Activated T-cell treated with anti-CD3 and anti-CD28 coated beads, Interleukin-2, amount 50 U/mL, for 1 hour (primary cell): ENCODE data around the gene ICE2.

Source experiments
- DNase-seq: peaks from one replicate; pipeline ENCODE4 v3.0.0-alpha.2; 2020

Gene ICE2, protein sequence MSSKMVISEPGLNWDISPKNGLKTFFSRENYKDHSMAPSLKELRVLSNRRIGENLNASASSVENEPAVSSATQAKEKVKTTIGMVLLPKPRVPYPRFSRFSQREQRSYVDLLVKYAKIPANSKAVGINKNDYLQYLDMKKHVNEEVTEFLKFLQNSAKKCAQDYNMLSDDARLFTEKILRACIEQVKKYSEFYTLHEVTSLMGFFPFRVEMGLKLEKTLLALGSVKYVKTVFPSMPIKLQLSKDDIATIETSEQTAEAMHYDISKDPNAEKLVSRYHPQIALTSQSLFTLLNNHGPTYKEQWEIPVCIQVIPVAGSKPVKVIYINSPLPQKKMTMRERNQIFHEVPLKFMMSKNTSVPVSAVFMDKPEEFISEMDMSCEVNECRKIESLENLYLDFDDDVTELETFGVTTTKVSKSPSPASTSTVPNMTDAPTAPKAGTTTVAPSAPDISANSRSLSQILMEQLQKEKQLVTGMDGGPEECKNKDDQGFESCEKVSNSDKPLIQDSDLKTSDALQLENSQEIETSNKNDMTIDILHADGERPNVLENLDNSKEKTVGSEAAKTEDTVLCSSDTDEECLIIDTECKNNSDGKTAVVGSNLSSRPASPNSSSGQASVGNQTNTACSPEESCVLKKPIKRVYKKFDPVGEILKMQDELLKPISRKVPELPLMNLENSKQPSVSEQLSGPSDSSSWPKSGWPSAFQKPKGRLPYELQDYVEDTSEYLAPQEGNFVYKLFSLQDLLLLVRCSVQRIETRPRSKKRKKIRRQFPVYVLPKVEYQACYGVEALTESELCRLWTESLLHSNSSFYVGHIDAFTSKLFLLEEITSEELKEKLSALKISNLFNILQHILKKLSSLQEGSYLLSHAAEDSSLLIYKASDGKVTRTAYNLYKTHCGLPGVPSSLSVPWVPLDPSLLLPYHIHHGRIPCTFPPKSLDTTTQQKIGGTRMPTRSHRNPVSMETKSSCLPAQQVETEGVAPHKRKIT

DNA sequence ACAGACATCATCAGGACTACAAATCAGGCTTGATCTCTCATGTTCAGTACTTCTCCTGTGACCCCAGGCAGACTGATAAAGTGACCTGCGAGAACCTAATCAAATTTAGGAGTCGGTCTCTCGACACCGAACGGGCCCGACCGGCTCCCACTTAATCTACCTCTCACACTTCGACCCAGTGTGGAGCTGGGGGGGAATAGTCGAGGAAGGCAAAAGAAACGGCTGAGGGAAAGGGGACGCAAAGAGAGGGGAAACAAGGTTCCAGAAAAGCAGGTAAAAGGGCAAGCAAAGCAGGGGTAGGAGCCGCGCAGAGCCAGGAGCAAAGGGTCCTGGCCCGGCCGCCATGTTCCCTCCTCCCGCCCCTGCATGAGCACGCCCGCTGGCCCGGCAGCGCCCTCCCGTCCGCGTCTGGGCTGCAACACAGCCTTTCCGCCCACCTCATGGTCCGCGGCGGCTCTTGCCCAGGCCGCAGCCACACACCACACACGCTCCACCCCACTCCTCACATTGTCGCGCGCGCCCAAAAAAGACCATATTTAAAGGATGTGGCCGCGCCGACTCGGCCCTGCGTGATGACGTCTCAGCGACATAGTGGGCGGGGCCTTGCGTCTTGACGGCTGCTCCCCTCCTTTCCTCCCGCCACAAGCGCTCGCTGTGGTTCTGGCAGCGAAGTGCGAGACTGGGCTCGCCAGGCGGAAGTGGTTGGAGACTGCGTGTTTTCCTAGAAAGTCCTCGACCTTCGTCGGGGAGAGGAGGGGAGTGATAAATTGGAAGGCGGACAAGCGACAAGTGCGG is at the start of gene ICE2:
ICE2 (minus strand) TSS at position 577 of the 795 bp plus-strand sequence. CDS start 1,165 bp downstream, outside the sequence.
- peak; percentile 96 for DNase-seq

DNA sequence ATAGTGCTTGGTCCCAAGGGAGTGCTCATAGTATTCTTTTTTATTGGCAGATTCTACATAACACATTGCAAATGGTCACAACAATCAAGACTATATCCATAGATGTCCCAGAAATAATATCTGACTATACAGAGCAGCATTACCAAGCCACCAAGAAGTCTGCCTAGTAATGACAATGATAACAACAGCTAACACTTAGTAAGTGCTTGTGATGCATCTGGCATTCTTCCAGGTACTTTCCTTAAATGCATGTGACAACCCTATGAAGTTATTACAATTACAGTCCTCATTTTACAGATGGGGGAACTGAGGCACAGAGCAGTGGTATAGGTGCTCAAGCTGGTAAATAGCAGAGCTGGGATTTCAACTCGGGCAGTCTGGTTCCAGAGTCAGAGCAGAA is 49.6 kb upstream of the ICE2 start:
- DNase-seq: no peak

DNA sequence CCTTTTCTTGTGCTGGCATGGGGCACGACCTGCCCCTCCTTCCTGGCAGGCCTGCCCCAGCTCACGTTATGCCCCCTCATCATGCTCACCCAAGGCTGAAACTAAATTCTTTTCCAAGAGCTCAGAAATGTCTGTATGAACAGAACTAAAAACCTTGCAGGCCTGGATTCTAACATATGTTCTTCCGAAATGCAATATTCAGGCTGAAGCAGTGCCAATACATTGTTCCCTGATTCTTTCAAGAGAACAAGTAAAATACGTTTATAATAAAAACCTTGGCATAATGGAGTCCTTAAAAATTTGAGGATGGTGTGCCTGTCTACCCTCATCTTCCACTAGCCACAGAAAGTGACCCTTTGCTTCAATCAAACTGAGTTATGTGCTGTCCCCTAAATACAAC is 48.5 kb upstream of the ICE2 start:
- DNase-seq: no peak

DNA sequence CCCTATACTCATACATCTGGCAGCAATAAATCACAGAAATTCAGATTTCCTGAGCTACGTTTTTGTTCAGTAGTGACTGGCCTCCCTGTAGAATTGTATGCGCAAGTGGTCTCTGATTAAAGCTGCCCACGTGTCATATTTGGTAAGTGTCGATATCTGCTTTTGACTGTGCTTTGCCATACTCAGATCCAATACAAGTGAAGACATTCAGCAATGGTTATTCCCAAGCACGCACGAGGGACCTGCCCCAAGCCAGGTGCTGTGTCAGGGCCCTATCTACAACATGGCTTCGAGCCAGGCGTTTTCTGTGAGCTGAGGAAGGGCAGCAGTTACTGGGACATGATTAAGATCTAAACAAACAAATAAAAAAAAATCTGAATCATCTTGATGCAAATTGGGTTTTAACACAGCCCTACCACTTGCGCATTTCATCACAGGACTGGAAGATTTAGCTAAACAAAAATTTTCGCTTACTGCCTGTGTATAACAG is 47.2 kb upstream of the ICE2 start:
- DNase-seq: no peak

DNA sequence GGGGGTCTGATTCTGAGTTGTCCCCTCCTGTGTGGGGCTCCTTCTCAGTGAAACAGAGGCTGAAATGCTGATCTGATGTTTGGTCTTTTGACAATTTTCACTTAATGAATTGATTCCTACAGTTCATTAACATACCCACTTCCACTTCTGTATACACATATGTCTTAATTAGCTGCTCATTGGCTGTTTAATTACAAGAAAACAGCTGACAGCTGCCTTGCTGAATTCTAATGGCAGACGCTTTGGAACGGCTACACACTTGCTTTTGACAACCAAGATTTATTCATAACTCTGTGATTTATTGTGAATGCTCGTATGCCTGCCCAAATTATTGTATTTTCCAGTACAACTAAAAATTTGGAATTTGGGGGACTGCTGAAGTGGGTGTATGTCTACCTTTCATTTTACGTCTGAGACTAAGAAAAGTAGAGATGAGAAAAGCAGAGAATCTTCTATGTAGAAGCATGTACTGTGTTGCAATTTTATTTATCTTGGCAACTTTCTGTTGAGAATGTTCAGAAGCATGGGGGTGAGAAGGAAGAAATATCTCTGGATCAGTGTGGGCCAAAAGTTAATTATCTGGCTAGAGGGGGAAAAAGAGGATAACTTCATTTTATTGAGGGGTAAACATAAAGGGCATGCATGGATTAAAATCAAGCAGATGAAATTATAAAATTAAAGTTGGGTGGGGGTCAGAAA is 46.5 kb upstream of the ICE2 start:
- DNase-seq: no peak

DNA sequence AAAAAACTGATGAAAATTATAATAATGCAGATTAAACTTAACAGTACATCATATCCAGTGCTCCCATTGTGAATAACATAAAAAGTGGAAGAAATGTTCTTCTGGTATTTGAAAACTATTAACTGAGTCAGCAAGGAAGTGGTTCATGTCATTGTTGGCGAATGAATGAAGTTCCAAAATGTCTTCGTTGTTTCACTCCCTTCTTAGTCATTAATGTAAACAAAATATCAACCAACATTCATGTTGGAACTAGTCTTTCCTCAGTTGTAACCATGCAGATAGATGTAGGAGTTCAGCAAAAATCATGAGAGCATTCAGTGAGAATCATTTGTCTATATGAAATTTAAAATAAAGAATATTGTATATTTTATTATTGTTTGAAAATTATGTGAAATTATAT is 44.1 kb upstream of the ICE2 start:
- DNase-seq: no peak

DNA sequence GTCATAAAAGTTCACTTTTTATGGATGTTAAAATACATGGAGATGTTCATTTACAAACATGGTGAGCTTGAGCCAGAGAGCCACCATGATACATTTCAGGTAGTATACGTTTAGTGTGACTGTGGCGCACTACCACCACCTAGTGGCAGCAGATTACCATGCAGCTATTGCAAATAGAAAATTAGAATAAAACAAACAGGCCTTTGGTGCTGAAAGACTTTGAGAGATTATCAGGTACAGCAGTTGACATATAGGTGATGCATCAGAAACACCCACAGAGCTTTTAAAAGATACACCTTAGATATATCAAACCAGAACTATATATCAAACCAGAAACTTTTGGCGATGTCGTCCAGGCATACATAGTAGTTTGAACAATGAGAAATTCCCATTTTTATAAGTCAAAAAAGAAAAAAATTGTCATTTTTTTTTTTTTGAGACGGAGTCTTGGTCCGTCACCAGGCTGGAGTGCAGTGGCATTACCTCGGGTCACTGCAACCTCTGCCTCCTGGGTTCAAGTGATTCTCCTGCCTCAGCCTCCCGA is 42.0 kb upstream of the ICE2 start:
- peak; percentile 77 for DNase-seq

DNA sequence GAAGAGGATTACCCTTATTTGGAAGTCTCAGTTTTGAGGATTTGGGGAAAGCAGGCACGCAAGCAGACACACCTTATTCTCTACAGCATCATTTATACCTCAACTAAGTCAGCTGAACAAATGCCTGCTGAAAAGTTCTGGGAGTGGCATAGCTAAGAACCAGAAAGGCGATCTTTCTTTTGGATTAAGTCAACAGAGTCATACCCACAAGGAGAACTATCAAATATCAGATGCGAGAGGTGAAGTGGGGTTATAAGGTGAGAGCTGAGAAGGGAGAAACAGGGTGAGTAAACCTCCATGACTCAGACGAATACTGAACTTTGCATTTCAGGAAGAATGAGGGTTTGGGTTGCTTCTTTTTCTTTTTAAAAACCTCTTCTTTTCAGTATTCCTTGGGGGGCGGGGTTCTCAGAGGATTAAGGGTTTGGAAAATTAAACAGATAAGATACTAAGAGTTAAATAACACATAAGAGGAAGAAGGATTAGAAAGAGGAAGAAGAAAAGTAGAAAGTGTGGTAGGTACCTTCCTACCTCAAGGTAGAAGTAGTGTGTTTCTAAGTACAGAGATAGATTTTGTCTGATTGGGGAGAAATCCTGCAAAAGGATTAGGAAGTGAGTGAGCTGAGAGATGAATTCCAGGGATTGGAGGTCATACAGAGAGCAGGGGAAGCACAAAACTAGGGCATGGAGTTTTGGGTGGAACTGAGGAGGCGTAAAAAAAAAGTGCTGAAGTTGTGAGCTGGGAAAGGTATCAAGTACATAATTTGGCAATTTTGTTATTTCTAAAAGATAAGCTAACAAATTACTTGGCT is 41.3 kb upstream of the ICE2 start:
- DNase-seq: no peak

DNA sequence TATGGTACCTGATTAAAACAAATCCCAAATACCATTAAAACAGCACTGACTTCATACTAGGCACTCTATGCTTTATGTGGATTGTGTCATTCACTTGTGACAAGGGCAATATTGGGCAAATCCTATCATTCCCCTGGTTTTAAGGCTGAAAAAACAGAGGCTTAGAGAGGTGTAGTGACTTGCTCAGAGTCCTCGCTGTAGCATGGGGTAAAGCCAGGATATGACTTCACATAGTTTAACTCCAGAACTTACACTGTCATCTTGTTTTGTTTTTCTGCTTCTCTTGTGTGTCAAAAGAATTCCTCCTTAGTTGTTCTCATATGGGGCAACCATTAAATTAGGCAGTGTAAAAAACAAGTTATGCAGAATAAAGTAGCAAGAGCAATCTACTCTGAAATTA is 40.3 kb upstream of the ICE2 start:
- no peak for DNase-seq

DNA sequence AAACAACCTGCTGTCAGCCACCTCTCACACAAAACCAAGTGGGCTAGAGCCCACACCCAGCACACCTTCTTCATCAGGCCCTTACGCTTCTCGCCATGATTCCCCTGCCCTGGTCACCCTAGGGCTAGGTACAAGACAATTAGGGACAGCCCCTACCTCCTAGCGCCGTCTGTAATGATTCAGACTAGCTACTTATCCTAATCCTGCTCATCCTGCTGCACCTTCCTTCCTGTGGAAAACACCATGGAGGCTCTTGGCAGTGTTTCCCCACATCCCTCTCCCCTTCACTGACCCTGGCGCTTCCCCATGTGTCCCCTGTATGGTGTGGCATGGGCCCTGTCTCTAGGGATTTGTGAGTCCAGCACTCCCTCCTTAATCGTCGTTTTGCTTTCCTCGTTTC is 39.6 kb upstream of the ICE2 start:
- DNase-seq: no peak

DNA sequence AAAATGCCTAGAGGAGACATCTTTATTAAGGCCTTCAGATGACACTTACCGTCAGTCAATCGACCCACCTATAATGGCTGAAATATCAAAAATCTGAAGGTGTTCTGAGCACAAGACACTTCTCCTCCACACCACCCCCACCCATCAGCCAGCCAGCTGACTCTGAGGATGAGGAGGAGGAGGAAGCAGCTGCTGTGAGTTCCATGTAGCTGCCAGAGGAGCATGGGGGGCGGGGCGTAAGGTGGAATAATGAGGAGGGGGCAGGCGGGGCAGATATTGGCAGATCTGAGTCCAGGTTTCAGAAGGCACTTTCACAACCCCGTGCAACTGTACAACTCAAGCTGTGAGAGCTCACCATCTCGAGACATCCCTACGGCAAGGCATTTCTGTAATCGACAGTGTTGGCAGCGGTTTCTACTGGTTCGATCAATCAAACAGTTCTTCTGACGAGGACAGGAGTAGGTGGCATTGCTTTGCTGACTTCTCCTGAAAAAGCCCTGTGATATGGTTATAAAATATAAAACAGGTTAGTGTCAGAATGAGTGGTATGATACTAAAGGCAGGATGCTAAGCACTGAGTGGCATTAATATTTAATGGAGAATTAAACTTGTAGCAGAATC is 35.4 kb upstream of the ICE2 start:
- no peak for DNase-seq

DNA sequence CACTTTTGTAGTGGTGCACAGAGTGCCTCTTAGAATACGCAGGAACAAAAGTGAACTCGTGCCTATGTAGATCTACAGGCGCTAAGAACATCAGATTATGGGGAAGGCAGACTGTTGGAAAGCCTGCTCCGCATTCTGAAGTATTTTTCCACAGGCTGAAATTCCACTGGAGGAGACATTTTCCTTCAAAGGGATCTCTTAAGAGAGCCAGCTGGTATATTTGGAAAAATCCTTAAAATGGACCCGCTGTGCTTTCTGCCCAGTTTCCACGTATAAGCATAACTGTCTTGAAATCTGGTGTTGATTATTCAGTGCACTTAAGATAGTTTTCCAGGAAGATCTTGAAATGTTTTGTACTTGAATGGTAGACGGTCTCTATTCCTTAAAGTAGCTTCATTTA is 34.7 kb upstream of the ICE2 start:
- no peak for DNase-seq

DNA sequence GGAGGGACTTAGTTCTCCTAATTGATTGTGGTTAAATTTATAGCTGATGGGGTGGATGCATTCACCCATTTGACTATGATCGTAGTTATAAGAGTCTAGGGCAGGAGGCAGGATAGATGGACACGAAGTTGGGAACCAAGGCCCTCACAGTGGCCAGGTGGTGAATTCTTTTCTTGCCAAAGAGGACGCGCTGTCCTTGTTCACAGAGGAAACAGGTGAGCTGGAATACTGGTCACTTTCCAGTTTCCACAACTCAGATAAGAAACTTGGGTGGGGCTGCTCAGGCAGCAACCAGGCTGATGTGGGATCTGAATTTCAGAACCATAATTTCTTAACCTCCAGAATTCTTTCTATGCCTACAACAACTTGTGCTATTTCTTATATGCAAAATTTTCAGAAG is 34.0 kb upstream of the ICE2 start:
- no peak for DNase-seq

DNA sequence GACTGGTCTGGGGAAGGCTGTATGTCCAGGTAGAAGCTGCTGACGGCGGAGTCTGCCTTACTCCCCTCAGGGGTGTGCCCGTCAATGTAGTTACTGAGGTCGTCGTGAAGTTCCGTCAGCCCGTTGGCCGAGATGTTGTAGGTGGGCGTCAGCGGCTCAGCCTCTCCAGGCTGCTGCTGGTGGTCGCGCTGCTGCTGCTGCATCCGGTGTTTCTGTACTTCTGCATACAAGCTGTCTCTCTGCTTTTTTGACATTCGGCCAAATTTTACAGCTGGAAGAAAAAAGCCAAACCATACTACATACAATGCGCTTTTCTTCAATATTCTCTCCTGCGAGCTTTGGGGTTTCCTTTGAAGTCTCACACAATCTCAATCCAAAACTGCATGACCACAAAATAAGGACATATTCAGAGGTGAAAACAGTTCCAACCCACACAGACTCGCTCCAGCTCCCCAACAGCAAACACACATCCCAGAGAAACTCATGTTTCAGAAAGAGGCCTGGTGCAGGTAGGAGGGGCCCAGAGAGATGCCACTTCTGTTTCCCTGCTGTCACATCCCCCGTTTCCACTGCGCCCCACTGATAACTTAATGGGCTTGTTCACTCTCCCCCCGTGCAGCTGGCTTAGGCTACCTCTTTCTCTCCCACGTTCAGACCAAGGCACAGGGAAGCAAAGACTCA is 32.5 kb upstream of the ICE2 start:
- no peak for DNase-seq

DNA sequence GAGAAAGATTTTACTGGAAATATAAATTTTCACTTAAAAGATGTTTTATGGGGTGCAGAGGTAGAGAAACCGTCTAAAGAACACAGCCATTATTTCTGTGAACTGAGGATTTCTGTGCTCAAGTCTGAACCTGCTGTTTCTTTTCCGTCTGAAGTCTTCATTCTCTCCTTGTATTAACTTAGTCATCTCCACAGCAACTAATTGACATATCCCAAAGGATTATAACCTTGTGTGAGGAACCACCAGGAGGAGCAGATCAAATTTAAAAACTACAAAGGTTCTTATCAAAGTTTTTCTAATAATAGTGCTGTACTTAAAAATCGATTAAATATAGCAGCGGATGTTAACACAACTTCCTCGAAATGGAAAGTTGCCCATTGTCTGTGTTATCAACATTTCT is 31.1 kb upstream of the ICE2 start:
- DNase-seq: no peak

DNA sequence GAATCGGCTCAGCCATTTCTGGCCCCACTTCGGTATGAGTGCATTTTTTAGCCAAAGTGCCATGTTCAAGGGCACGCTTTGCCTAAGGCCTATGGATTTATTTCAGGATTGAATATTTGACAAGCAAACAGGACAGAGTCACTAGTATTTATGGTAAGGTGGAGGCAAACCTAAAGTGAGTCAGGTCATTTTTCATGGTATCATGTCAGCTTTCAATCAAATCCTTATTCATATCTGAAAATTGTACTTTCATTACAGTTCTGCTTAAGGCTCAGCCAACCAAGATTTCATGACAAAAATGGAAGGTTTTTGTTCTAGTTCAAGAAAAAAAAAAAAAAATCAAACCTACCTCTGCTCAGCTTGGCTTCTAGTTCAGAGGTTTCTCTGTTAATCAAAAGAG is 30.5 kb upstream of the ICE2 start:
- DNase-seq: no peak

DNA sequence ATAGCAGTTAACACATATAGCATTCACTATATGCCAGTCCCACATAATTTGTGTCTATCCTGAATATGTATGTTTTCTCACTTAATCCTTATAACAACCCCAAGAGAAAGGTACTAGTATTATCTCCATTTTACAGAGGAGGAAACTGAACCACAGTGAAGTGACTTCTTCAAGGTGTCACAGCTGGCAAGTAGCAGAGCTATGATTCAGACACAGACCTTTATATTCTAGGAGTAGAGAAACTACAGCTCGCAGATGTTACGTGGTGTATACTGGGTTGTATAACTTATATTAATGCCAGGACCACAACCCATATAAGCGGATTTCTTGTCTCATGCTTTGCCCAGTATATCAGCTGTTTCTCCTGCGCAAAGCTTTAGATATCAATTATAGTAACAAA is 29.5 kb upstream of the ICE2 start:
- no peak for DNase-seq

DNA sequence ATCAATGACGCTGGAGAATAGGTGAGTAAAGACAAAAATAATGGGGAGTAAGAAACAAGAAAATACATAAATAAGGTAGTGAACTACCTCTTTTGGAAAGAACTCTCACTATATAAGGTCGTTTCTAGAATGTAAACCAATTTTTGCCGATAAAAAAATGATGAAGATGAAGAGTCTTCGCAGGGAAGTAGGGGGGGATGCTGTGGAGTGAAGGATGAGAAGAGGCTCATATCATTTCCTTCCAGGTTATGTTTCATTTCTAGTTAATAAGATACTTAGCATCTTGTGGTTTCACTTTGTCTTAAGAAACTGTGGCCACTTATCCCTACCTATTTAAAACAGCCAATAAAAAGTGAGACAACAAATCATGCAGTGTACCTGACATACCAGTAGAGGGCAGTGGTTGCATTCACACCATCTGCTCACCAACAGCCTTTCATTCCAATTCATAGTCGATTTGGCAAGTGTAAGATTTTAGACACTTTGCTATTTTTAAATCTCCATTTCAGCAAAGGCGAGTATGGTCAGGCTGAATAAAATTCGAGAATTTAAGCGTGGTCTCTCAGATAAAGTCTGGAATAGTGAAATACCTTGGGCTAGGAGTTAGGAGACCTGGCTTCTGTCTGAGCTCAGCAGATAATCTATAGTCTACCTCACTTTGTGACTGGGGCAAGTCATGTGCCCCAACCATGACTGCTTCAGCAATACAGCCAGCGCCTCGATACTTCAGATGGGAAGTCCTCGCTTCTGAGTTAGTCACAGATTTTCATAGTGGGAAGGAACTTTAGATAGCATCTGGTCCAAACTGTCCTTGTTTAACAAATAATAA is 28.9 kb upstream of the ICE2 start:
- no peak for DNase-seq

DNA sequence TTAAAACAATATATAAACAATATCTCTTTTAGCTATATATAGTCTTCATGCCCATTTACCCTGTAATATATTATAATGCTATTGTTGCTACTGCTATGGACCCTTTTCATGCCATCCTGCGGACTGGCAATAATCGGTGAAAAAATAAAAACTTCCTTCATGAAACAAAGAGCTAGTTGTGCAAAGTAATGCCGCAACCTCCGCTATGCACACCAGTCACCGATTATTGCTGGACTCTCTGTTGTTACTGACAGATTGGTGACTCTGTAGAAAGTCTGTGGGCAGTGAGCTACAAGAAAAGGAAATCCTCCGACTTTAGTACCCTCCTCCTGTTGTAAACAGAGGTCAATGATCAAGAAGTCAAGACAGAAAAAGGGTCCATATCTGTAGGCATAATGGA is 17.9 kb upstream of the ICE2 start:
- no peak for DNase-seq
